Measurements from ENCODE around the gene SRSF3.

GRCh38 chr6:36607683-36608386 is 13.7 kb downstream of the SRSF3 start:
- TF ChIP-seq PATZ1 (CRISPR knock-in tag; IDR thresholded peaks at IDR 0.05; ENCODE audit: borderline replicate concordance) = no peak
- TF ChIP-seq TOX (CRISPR knock-in tag; IDR thresholded peaks at IDR 0.05; ENCODE audit: borderline replicate concordance) = no peak; the same call in 1 of the 2 replicates
- TF ChIP-seq RARB (CRISPR knock-in tag; IDR thresholded peaks at IDR 0.05) = no peak
- TF ChIP-seq PPARA (CRISPR knock-in tag; IDR thresholded peaks at IDR 0.05; ENCODE audit: borderline replicate concordance) = no peak
- TF ChIP-seq ZFP30 (CRISPR knock-in tag; IDR thresholded peaks at IDR 0.05) = no peak
- TF ChIP-seq ZFP3 (CRISPR knock-in tag; IDR thresholded peaks at IDR 0.05) = no peak
- TF ChIP-seq ZC3H10 (CRISPR knock-in tag; IDR thresholded peaks at IDR 0.05) = no peak
- no peak for TF ChIP-seq ZNF70 (CRISPR knock-in tag; IDR thresholded peaks at IDR 0.05)
